ENCODE results near the gene STX18.
"Not testable (repeated sequence)": the region's sequence is repeated elsewhere in the genome, so short reads cannot be mapped to it uniquely, and the experiment has no call there.

STX18 gene

DNA sequence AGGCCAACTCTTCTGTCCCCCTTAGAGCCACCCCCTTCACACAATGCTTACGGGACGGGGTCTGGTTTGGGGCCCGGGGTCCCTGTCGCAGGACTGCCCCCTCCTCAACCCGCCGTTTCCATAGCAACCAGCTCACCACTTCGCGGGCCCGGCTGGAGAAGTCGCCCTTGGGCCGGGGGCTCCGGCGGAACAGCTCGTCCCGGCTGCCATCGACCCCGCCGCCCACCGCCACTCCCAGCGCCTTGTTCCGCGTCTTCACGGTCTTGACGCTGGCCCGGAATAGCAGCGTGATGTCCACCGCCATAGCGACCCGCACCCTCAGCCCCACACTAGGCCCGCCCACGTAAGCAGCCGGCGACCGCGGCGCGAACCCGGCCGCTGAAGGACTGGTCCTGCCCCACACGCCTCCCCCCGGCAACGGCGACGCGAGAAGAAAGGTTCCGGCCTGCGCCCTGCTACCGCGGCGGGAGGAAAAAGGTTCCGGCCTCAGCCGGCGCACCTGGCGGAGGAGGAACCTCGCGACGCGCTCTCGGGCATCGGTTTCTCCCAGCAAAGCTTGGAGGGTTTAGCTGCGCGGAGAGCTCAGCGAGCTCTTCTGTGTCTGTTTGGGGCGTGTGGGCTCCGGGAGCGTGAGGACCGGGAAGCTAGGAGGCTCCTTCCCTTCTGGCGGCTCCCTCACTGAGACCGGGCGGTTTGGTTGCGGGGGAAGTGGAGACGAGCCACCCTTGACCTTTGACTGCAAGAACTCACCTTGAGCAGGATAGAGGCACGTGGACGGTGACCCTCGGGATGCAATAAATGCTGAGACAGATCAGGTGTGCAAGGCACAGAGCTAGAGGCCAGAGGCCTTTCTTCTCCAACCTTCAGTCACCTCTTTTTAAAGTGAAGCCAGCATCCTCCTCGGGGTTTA is at the start of gene STX18:
Gene STX18 (minus strand): TSS at position 388 of the 910 bp plus-strand sequence. CDS start 84 bp downstream, at position 304.
- peak; percentile 69 for DNase-seq

DNA sequence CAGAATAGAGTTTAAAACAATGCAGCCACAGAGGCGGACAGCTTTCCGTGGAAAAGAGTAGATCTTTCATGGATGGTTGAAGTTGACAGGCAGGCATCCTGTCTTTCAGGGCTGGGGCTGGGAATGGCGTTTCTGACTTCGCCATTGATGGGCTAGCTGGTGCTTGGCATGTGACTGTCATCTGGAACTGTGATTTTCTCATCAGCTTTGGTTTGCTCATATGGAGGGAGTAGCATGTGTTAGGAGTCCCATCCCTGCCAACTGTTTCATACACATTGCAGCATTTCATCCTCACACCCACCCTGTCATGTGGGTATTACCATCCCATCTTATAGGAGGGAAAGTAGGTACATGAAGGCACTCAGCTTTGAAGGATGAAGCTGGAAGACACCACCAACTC is 49.2 kb upstream of the STX18 start:
- no peak for DNase-seq

DNA sequence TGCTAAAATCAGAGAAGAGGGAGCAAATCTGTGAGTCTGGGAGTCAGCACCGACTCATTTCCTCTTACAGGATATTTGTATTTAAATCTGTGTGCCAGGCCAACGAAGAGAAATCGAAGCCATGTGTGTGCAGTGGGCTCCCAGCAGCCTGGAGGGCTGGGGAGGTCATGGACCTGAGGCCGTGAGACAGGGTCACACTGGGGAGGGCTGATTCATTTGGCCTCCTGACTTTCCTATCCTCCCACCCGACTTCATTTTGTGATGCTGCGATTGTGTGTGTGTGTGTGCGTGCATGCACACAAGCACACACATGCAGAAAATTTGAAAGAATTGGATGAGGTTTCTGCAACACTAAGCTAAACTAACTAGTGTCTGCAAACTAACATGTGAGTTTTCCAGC is 48.7 kb upstream of the STX18 start:
- no peak for DNase-seq

DNA sequence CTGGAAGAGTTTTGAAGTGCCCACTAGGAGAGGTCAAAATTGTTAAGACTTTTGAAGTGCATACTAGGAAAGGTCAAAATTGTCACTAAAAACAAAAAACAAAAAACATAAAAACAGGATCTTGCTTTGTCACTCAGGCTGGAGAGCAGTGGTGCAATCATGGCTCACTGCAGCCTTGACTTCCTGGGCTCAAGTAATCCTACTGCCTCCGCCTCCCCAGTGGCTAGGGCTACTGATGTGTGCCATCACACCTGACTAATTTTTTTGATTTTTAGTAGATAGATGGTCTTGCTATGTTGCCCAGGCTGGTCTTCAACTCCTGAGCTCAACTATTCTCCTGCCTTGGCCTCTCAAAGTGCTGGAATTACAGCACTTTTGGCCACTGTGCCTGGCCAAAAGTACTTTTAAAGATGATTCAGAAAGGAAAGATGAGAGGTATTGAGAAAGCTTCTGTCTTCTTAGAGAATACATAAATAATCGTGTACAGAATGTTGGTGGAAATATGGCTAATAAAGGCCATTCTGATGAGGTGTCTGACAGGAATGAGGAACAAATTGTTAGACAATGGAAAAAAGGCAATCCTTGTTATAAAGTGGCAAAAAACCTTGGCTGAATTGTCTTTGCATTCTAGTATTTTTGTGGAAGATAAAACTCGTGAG is 43.3 kb upstream of the STX18 start:
- DNase-seq, result no peak

DNA sequence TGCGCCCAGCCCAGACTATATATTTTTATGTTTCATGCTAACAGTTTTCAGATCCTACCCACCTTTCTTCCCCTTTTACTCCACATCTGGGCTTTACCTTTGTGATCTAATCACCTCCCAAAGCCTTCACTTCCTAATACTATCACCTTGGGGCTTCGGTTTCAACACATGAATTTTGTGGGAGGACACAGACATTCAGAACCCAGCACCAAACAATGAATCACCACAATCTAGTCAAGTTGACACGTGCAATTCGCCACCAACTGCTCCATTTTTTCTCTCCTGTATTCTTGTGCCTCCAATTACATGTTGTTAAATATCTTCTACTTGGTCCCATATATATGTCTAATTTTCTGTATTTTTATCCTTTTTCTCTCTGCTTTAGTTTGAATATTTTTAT is 41.8 kb upstream of the STX18 start:
- no peak for DNase-seq

DNA sequence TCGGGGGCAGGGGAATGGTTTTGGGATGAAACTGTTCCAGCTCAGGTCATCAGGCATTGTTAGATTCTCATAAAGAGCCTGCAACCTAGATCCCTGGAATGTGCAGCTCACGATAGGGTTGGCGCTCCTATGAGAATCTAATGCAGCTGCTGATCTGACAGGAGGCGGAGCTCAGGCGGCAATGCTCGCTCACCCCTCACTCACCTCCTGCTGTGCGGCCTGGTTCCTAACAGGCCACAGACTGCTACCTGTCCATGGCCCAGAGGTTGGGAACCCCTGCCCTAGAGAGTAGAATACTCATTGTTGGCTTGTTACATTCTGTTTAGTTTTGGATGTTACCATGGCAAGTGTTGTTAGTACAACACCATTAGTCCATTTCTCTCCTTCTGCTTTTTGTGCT is 40.8 kb upstream of the STX18 start:
- DNase-seq, result no peak

DNA sequence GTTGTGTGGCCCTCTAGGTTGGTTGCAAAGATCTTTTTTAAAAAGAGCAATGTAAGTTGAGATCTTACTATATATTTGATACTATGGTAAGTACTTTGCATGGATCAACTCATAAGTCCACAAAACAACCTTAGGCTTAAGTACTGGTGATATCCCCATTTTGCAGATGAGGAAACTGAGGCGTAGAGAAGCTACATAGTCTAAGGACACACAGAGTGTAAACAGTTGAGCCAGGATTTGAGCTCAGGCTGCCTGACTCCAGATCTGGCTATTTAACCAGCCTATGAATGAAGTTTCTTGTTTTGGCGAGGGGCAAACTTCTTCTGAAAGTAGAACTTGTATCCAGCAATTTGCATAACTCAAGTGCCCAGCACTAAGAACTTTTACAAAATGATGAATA is 38.6 kb upstream of the STX18 start:
- no peak for DNase-seq

DNA sequence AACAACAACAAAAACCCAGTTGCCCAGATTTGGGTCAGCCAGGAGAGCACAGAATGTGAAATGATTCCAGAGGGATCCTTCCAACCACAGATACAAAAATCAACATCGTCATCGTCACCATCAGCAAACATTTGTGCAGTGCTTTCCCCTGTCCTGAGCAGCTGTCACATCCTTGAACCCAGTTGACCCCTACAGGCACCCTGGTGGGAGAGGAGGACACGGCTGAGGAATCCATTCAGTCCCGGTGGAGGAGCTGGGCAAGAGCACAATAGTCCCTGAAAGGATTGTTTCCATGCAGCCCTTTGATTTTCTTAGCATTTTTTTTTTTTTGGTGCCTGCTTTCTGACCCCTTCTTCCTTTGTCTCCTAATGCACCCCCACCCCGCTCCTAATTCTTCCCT is 37.1 kb upstream of the STX18 start:
- no peak for DNase-seq

DNA sequence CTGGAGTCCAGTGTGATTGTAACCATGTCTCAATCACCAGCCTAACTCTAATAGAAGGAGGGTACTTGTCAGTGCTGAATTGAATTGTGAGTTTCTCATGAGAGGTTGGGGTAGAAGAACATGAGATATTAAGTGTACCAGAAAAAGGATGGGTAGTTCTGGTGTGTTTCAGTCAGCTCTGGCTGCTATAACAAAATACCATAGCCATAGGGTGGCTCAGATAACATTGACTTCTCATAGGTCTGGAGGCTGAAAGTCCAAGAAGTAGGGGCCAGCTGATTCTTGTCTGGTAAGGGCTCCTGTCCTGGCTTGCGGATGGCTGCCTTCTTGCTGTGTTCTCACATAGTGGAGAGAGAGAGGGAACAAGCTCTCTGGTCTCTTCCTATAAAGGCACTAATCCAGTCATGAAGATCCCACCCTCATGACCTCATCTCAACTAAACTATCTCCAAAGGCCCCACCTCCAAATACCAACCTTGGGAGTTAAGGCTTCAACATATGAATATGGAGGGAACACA is 35.6 kb upstream of the STX18 start:
- no peak for DNase-seq

DNA sequence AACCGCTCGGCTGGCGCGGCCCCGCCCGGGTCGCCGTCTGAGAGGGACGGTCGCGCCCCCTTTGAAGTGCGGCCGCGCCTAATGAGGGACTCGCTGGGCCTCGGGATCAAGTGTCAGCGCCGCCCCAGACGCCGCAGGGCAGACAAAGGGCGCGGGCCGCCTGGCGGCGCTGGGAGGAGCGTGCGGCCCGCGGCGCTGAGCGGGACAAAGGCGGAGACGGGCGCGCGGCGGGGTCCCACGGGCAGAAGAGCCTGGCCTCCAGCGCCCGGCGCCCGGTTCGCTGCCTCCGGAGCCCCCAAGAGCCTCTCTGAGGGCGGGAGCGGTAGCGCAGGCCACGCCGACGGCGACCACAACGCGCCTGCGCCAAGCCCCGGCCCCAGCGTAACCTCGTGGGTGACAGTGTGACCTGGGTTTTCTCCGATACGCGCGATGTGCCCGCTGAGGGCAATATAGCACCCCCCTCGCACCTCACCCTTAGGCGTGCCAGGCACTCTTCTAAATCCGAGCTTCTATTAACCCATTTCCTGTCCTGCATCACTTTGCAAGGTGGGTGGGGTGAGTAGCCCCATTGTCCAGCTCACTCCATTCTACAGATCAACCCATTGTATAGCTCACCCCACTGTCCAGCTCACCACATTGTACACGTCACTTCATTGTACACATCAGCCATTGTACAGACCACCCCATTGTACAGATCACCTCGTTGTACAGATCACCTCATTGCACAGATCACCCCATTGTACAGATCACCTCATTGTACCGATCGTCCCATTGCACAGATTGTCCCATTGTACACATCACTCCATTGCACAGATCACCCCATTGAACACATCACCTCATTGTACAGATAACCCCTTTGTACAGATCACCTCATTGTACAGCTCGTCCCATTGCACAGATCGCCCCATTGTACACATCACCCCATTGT is 33.7 kb upstream of the STX18 start:
- DNase-seq, result no peak

DNA sequence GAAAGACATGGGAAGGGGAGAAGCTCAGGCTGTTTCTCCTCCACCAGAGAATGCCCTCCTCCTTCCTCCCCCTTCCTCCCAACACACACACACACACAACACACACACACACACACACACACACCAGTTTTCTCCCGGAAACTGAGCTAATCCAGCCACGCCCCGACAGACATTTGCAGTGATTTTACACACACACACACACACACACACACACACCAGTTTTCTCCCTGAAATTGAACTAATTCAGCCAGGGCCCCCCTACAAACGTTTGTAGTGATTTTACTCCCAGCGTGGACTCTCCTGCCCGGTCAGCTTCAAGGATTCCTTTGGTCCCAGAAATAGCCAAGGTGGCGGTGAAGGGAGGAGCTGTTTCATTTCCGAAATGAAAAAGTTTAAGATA is 32.9 kb upstream of the STX18 start:
- no peak for DNase-seq

DNA sequence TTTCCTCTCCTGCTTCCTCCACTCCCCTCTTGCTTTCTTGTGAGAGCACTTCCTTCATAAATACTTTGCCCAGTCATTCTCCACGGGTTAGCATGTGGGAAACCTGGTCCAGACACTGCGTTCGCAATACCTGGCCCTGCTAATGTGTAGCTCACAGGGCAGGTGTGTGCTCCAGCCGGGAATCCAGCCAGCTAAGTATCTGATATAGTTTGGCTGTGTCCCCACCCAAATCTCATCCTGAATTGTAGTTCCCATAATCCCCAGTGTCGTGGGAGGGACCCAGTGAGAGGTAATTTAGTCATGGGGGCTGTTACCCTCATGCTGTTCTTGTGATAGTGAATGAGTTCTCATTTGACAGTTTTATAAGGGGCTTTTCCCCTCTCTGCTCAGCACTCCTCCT is 32.2 kb upstream of the STX18 start:
- no peak for DNase-seq

DNA sequence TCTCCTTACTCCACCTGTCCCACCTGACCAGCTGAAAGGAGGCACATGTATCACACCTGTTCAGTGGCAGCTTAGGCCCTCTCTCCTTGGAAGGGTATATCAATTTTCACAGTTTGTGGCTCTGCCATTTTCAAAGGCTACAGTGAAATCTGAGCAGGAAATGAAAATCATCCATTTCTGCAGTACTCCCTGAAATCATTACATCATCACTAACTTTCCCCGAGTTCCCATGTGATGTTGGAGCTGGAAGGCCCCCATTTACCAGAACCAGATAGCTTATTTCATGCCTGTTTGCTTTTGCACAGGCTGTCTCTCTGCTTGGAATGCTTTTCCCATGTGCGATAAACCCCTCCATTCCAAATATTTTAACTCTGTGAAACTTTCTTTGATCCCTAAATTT is 31.0 kb upstream of the STX18 start:
- DNase-seq, result no peak

DNA sequence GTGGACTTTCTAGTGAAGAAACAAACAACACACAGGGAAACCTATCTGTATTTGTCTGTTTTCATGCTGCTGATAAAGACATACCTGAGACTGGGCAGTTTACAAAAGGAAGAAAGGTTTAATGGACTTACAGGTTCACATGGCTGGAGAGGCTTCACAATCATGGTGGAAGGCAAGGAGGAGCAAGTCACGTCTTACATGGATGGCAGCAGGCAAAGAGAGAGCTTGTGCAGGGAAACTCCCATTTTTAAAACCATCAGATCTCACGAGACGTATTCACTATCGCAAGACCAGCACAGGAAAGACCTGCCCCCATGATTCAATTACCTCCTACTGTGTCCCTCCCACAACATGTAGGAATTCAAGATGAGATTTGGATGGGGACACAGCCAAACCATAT is 28.0 kb upstream of the STX18 start:
- DNase-seq, result not testable (repeated sequence)

DNA sequence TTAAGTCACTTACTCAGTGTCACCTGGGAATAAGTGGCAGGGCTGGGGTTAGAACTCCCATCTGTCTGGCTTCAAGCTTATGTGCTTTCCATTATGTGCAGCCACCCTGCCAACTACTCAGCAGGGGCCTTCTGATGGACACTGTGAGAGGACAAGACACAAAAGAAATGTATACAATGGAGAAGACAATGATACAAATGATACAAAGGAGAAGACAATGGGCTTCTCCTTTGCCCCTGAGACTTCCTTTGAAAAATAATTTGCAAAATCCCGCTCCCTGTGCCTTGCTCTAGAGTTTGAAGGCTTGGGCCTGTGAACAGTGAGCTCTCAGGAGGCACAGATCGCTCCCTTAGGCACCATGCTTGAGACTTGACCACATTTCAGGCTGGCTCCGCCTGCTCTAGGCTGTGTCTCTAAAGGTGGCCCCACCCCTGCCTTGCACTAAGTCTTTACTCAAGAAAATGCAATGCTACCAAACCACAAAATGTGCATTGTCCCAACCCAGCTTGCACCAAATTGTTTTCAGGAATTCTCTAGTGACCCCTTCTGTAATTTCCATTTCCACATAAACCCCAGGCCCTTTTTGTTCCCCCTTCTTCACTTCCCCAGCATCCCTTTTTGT is 27.1 kb upstream of the STX18 start:
- DNase-seq, result no peak

DNA sequence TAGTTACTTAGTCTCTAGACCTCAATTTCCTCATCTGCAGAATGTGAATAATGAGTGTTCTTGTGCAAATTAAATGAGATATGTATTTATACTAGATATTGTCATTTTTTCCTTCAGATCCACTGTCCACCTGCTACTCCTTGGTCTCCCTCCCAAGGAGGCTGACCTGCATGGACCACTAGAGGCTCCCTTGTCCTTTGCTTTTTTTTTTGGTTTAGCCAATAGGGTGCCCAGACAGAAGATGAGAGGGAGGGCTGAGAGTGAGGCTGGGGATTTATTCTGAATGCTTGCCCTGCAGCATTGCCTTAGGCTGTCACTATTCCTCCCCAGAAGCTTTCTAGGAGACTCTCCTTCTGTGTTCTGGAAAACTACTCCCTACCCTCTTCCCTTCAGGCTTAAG is 24.5 kb upstream of the STX18 start:
- DNase-seq, result not testable (repeated sequence)

DNA sequence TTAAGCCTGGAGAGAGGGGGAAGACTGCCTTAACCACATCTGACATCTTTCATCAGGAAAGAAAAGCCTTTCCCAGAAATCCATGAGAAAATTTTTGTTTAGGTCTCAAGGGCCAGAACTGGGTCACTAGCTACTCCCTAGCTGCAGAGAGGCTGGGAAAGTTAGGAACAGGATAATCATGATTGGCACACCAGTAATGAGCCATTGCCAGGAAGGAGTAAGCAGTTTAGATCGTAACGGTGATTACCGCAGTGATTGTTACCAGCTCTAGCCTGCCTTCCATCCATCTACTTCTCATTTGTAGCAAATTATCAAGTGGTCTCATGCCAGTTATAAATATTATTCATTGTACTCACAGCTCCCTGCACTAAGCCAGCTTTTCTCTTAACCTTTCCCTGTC is 22.7 kb upstream of the STX18 start:
- DNase-seq, result no peak

DNA sequence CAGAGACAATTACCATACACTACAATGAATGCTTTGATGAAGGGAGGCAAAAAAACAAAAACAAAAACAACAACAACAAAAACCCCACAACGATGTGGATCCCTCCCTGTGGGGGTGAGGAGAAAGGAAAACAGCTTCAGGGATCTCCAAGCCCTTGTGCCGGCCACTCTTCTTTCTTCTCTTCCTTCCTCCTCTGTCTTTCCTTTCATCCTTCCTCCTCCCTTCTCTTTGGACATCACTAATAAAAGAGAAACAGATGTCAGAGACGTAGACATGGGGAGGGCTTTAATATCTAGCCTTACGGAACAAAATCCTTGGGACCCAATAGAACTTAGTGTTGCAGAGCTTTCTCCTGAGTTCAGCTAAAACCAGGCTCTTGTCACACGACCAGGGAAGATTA is 18.8 kb upstream of the STX18 start:
- no peak for DNase-seq

DNA sequence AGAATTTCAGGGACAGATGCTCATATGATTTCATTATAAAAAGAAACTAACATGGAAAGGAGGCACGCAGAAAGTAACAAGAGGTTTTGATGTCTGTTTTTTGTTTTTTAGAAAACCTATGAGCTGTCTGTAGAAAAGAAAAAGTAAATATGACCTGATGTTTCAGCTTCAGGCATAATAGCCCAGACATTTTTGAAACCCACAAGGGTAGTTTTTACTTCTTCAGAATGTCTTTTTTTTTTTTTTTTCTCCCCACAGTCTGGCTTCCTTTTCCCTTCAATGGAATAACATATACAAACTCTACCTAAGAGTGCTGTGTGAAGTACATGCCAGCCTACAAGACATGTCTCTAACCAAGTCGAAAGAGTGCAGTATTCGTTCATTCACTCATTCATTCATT is 18.3 kb upstream of the STX18 start:
- no peak for DNase-seq

DNA sequence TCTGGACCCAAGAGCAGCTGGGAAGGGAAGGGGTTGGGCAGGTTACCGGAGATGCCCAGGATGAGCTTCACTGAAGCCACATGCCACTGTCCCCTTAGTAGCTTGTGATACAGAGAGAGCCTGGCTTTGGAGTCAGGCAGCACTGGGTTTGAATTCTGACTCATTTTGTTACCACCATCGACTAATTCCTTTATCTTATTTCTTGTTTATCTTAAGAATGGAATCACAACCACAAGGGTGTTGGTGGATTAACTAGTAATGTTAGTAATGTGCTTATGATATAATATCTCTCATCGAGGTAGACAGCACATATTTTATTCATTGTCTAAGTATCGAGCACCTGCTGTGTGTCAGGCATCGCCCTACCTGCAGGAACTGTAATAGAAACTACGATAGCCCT is 17.7 kb upstream of the STX18 start:
- DNase-seq, result no peak

DNA sequence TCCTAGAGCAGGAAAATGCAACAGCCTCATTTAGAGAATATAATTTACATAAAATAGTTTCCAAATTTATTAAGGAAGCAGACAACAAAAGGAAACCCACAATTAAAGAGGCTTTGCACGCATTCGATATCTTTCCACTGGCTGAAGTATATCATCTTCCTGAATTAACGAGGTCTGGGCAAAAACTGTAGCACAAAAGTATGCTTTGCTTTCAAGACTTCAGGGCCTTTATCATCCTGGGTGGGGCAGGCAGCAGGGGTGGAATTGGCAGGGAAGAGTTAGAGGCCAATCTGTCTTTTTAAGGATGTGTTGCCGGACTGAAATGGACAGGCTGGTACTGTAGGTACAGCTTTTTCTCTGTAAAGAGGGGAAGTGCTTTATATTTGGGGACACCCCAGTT is 17.0 kb upstream of the STX18 start:
- DNase-seq, result no peak

DNA sequence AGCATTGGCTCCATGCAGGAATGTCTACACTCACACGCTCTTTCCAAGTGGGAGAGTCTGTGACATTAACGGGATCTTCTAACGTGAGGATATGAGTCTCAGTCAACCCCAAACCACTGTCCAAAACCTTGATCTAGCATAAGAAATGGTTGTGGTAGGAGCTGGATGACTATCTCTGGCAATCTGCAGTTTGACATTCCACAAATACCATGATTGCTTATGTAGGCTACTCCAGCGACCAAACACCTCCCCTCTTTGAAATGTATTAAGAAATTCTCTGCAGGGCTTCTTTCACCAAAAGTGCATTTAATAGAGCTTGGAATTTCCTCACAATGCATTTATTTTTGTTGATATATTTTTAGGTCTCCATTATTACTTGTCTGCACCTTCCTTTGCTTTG is 14.1 kb upstream of the STX18 start:
- DNase-seq, result no peak

DNA sequence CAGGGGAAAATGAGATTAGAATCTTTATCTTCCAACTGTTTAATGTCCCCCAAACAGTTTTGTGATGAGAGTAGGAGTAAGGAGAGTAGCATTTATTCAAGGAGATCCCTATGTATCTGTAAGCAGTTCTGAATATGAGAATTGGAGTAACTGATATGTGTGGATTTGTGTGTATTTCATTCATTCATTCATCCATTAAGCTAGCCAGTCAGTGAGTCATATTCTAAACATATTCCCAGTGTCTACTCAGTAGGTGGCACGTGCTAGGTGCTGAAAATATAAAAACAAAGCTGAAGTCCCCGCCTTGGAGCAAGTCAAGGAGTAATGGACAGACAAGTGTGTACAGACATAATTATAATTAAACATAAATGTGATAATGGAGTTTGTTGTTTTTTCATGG is 12.4 kb upstream of the STX18 start:
- DNase-seq, result no peak
